K562 (cell line): ENCODE data around the gene FADS6. TPM values are rescaled to one million over a fixed set of nuclear protein-coding genes. Genes with fewer than 3 reads are reported as not detected.

Experiments
- C11orf30 ChIP-seq: fragments of 450-650 bp; IDR thresholded peaks from 2 replicates; pipeline ENCODE4 v1.6.1; 2016; ENCODE audit warnings: low read depth, mild to moderate bottlenecking
- CC2D1A ChIP-seq: fragments of 450-650 bp; IDR thresholded peaks from 2 replicates; pipeline ENCODE4 v1.6.1; 2017; ENCODE audit warnings: mild to moderate bottlenecking
- DIDO1 ChIP-seq: fragments of 450-650 bp; IDR thresholded peaks from 2 replicates; pipeline ENCODE4 v1.6.1; 2016; ENCODE audit warnings: low read depth, missing biosample characterization, missing genetic modification characterization
- MTA3 ChIP-seq: fragments of 450-650 bp; formaldehyde crosslinking; IDR thresholded peaks from 2 replicates; pipeline ENCODE4 v1.6.1; 2017; ENCODE audit warnings: mild to moderate bottlenecking, borderline replicate concordance
- NCOA4 ChIP-seq: fragments of 450-650 bp; IDR thresholded peaks from 2 replicates; pipeline ENCODE4 v1.6.1; 2018; ENCODE audit warnings: mild to moderate bottlenecking; ENCODE audit not compliant: partially characterized antibody
- PHF20 ChIP-seq: fragments of 450-650 bp; IDR thresholded peaks from 2 replicates; pipeline ENCODE4 v1.6.1; 2018; ENCODE audit not compliant: partially characterized antibody
- TCF7L2 ChIP-seq: fragments of 150-350 bp; IDR thresholded peaks from 2 replicates; pipeline ENCODE4 v1.6.1; 2016; ENCODE audit warnings: low read depth, mild to moderate bottlenecking, low read length, moderate library complexity
- VEZF1 ChIP-seq: fragments of 200-800 bp; sonication (Bioruptor generic); IDR thresholded peaks from 2 replicates; pipeline ENCODE4 v1.6.1; 2017; ENCODE audit warnings: missing genetic modification characterization, missing compliant biosample characterization
- YBX1 ChIP-seq: fragments of 450-650 bp; IDR thresholded peaks from 2 replicates; pipeline ENCODE4 v1.7.1; 2016; ENCODE audit warnings: mild to moderate bottlenecking
- ZBTB40 ChIP-seq, 2 experiments: fragments of 450-650 bp in 1 of 2; sonication (generic) in 1 of 2; formaldehyde crosslinking in 1 of 2; IDR thresholded peaks; 2 replicates each; pipeline versions ENCODE4 v1.7.1 to v1.9.0; 2016 to 2022; ENCODE audit warnings: inconsistent platforms in 1 of 2, mild to moderate bottlenecking in 1 of 2, missing genetic modification reagents in 1 of 2
- ZNF121 ChIP-seq: sonication (generic); formaldehyde crosslinking; conservative IDR thresholded peaks from 2 replicates; pipeline ENCODE4 v1.8.0; 2022; ENCODE audit warnings: missing genetic modification reagents
- ZNF717 ChIP-seq: fragments of 250-450 bp; sonication (Bioruptor Pico); IDR thresholded peaks from 2 replicates; pipeline ENCODE4 v1.5.0; 2021
- polyA plus RNA-seq, 8 experiments: library from polyadenylated mRNA; depleted of rRNA in 4 of 8; stranded (reverse) in 5 of 8; unstranded in 3 of 8; fragments of >200 nt; fragmentation: Nextera tagmentation in 2 of 8; fragmentation: Illumina TruSeq in 1 of 8; extraction: Ambion mirVana in 2 of 8; extraction: Trizol in 1 of 8; gene quantifications; 2 replicates each; pipeline versions ENCODE4 v1.2.1 to v1.2.3, GENCODE V29; 2011 to 2014; ENCODE audit warnings: inconsistent platforms in 1 of 8, missing spikeins in 1 of 8
- total RNA-seq, 7 experiments: library from RNA; depleted of rRNA in 6 of 7; stranded (reverse); fragments of >200 nt in 6 of 7; fragmentation: Illumina TruSeq in 2 of 7; extraction: Trizol in 2 of 7; gene quantifications; 2 replicates each; pipeline versions ENCODE4 v1.2.1 to v1.2.3, GENCODE V29; 2011 to 2021; ENCODE audit warnings: low replicate concordance in 1 of 7
- TF ChIP-seq, protein P1 (sequence below): fragments of 250-450 bp; sonication (Bioruptor Pico); IDR thresholded peaks from 2 replicates; pipeline ENCODE4 v1.4.0; 2020; ENCODE audit warnings: mild to moderate bottlenecking
- TF ChIP-seq, protein P2 (sequence below): fragments of 450-650 bp; formaldehyde crosslinking; IDR thresholded peaks from 2 replicates; pipeline ENCODE4 v1.4.0; 2020; ENCODE audit warnings: mild to moderate bottlenecking, moderate library complexity

FADS6 gene
- total and polyA plus RNA-seq, 9 of the 15 experiments (the other 6 are each of a cell fraction or from before 2014, with no cell fraction given) = 0.18 to 0.22 TPM; not detected in 7

DNA sequence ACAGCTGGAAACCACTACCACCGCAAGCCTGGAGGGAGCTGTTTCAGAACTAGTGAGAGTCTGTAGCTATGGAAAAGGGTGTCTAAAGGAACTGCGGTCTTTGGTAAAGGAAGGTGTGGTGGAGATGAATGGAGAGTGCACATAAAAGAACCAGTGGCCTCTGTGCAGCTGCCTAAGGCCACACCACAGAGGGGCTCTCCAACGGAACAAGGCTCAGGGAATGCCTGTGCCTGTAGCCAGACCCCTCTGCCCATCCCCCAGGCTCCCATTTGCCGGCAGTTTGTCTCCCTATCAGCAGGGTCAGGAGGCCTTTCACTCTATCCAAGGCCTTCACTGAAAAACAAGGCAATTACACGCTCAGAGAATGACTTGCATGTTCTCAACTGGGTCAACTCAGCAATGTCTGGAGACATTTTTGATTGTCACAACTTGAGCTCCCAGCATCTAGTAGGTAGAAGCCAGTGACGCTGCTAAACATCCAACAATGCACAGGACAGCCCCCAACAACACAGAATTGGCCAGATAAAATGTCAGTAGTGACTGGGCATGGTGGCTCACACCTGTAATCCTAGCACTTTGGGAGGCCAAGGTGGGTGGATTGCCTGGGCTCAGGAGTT lies 17.3 kb downstream of the FADS6 start (continued):
- peak; percentile 46 for TF ChIP-seq VEZF1
- TF ChIP-seq, protein P1, sequence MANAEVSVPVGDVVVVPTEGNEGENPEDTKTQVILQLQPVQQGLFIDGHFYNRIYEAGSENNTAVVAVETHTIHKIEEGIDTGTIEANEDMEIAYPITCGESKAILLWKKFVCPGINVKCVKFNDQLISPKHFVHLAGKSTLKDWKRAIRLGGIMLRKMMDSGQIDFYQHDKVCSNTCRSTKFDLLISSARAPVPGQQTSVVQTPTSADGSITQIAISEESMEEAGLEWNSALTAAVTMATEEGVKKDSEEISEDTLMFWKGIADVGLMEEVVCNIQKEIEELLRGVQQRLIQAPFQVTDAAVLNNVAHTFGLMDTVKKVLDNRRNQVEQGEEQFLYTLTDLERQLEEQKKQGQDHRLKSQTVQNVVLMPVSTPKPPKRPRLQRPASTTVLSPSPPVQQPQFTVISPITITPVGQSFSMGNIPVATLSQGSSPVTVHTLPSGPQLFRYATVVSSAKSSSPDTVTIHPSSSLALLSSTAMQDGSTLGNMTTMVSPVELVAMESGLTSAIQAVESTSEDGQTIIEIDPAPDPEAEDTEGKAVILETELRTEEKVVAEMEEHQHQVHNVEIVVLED (CRISPR knock-in tag) = 0 out of 2 replicates have a peak, but pooled peaks have one; percentile 25
- TF ChIP-seq ZNF717 (CRISPR knock-in tag) = 0 out of 2 replicates have a peak, but pooled peaks have one; percentile 37
- no peak; the same call in 1 of the 2 replicates for TF ChIP-seq CC2D1A
- TF ChIP-seq, protein P2, sequence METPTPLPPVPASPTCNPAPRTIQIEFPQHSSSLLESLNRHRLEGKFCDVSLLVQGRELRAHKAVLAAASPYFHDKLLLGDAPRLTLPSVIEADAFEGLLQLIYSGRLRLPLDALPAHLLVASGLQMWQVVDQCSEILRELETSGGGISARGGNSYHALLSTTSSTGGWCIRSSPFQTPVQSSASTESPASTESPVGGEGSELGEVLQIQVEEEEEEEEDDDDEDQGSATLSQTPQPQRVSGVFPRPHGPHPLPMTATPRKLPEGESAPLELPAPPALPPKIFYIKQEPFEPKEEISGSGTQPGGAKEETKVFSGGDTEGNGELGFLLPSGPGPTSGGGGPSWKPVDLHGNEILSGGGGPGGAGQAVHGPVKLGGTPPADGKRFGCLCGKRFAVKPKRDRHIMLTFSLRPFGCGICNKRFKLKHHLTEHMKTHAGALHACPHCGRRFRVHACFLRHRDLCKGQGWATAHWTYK (CRISPR knock-in tag) = 0 out of 2 replicates have a peak, but pooled peaks have one; percentile 42
- no peak for TF ChIP-seq YBX1
- no peak for TF ChIP-seq PHF20
- no peak for TF ChIP-seq TCF7L2
- no peak for TF ChIP-seq ZNF121 (CRISPR knock-in tag)
- 0 out of 2 replicates have a peak, but pooled peaks have one; percentile 22 for TF ChIP-seq ZBTB40 (IDR thresholded peaks at IDR 0.05)
- TF ChIP-seq ZBTB40 (CRISPR knock-in tag; IDR thresholded peaks at IDR 0.05) = 0 out of 2 replicates have a peak, but pooled peaks have one; percentile 29
- TF ChIP-seq NCOA4 = no peak
- peak; percentile 98 for TF ChIP-seq C11orf30
- TF ChIP-seq DIDO1 (tag) = peak; percentile 6; the same call in 1 of the 2 replicates
- 0 out of 2 replicates have a peak, but pooled peaks have one; percentile 62 for TF ChIP-seq MTA3
